Measurements from ENCODE around the gene ANXA11.

ANXA11 gene

GRCh38 chr10:80187465-80188409 is 17.6 kb downstream of the ANXA11 start:
- DNase-seq: peak; percentile 71

- DNase-seq: no peak
These were observed 18.3 kb downstream of the ANXA11 start for GRCh38 chr10:80187060-80187459.

GRCh38 chr10:80186364-80187012 is 18.8 kb downstream of the ANXA11 start:
- no peak for DNase-seq

GRCh38 chr10:80185578-80186299 is 19.6 kb downstream of the ANXA11 start:
- no peak for DNase-seq

GRCh38 chr10:80184291-80184690 is 21.0 kb downstream of the ANXA11 start:
- DNase-seq: no peak

- DNase-seq: no peak
These were observed 21.9 kb downstream of the ANXA11 start for GRCh38 chr10:80183436-80183835.

- no peak for DNase-seq
These were observed 22.4 kb downstream of the ANXA11 start for GRCh38 chr10:80182986-80183385.

GRCh38 chr10:80177781-80178636 is 27.3 kb downstream of the ANXA11 start:
- DNase-seq: no peak

- no peak for DNase-seq
These were observed 28.8 kb downstream of the ANXA11 start for GRCh38 chr10:80176526-80176925.

GRCh38 chr10:80174641-80175395 is 30.5 kb downstream of the ANXA11 start:
- no peak for DNase-seq

GRCh38 chr10:80173466-80173865 is 31.9 kb downstream of the ANXA11 start:
- no peak for DNase-seq

- no peak for DNase-seq
These were observed 32.4 kb downstream of the ANXA11 start for GRCh38 chr10:80172896-80173295.

- DNase-seq: no peak
These were observed 34.1 kb downstream of the ANXA11 start for GRCh38 chr10:80171248-80171660.

GRCh38 chr10:80170641-80171040 is 34.7 kb downstream of the ANXA11 start:
- DNase-seq: no peak

GRCh38 chr10:80170026-80170425 is 35.3 kb downstream of the ANXA11 start:
- DNase-seq: no peak

GRCh38 chr10:80168679-80169380 is 36.5 kb downstream of the ANXA11 start:
- peak; percentile 36 for DNase-seq

GRCh38 chr10:80168162-80168511 is 37.2 kb downstream of the ANXA11 start:
- DNase-seq: no peak

- DNase-seq: no peak
These were observed 37.7 kb downstream of the ANXA11 start for GRCh38 chr10:80167471-80168161.

- no peak for DNase-seq
These were observed 38.5 kb downstream of the ANXA11 start for GRCh38 chr10:80166581-80167470.
